Type B pancreatic cell (in vitro differentiated cells): ENCODE measurements around the gene EML3. TPM values are rescaled to one million over a fixed set of nuclear protein-coding genes. Genes with fewer than 3 reads are reported as not detected.

Experiments
- DNase-seq: peaks from one replicate; pipeline ENCODE4 v3.0.0; 2021; ENCODE audit warnings: mixed read lengths; ENCODE audit not compliant: unreplicated experiment; ENCODE audit errors: extremely low spot score
- H3K27ac Mint-ChIP-seq: 2 replicates; pipeline ENCODE4 v1.8.0; 2021; ENCODE audit warnings: mild to moderate bottlenecking, mixed read lengths
- H3K27me3 Mint-ChIP-seq: 2 replicates; pipeline ENCODE4 v1.8.0; 2021; ENCODE audit warnings: mixed read lengths
- H3K36me3 Mint-ChIP-seq: 2 replicates; pipeline ENCODE4 v1.8.0; 2021; ENCODE audit warnings: mixed read lengths
- H3K4me1 Mint-ChIP-seq: one replicate; pipeline ENCODE4 v1.8.0; 2021; ENCODE audit warnings: mixed read lengths; ENCODE audit not compliant: unreplicated experiment
- H3K4me3 Mint-ChIP-seq: 2 replicates; pipeline ENCODE4 v1.8.0; 2021; ENCODE audit warnings: mild to moderate bottlenecking, mixed read lengths
- H3K9me3 Mint-ChIP-seq: 2 replicates; pipeline ENCODE4 v1.8.0; 2021; ENCODE audit warnings: mixed read lengths
- total RNA-seq: library from RNA; stranded (reverse); gene quantifications from 2 replicates; pipeline ENCODE4 v1.2.1, GENCODE V29; 2021; ENCODE audit warnings: low replicate concordance
- TF ChIP-seq, protein P1 (sequence below): fragments of 200-600 bp; sonication (generic); conservative IDR thresholded peaks from 2 replicates; pipeline ENCODE4 v1.5.0; 2021; ENCODE audit warnings: antibody characterized with exemption, mild to moderate bottlenecking

EML3 gene
- total RNA-seq, 1 donor from 2014 or later, result 46.0 TPM

DNA sequence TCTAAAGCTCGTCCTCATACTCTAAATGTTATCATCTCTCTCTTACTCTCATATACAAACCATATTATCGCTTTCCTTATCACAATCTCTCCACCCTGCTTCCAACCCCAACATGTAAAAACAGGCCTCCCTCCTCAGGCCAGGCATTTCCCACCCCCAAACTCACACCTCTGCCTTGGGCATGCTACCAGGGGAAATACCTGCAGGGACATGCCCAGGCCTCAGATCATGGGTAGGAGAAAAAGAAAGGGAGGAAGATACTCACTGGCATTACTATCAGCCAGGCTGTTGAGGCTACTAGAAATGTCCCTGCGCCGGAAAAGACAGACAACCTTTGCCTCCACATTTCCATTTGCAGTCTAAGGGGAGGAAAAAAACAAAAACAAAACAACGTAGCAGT lies 12.7 kb downstream of the EML3 start:
- no peak for DNase-seq
- Mint-ChIP-seq H3K27me3 (peaks cover 3% of the 10 kb centered on the region), H3K4me3 (peak overlapping the region; percentile 94), H3K9me3 (no peaks in the 10 kb centered on the region), H3K36me3 (peaks cover 31% of the 10 kb centered on the region), H3K27ac (peak overlapping the region; percentile 100), H3K4me1 (peaks cover 42% of the 10 kb centered on the region)
- TF ChIP-seq, protein P1, sequence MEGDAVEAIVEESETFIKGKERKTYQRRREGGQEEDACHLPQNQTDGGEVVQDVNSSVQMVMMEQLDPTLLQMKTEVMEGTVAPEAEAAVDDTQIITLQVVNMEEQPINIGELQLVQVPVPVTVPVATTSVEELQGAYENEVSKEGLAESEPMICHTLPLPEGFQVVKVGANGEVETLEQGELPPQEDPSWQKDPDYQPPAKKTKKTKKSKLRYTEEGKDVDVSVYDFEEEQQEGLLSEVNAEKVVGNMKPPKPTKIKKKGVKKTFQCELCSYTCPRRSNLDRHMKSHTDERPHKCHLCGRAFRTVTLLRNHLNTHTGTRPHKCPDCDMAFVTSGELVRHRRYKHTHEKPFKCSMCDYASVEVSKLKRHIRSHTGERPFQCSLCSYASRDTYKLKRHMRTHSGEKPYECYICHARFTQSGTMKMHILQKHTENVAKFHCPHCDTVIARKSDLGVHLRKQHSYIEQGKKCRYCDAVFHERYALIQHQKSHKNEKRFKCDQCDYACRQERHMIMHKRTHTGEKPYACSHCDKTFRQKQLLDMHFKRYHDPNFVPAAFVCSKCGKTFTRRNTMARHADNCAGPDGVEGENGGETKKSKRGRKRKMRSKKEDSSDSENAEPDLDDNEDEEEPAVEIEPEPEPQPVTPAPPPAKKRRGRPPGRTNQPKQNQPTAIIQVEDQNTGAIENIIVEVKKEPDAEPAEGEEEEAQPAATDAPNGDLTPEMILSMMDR, result no peak

DNA sequence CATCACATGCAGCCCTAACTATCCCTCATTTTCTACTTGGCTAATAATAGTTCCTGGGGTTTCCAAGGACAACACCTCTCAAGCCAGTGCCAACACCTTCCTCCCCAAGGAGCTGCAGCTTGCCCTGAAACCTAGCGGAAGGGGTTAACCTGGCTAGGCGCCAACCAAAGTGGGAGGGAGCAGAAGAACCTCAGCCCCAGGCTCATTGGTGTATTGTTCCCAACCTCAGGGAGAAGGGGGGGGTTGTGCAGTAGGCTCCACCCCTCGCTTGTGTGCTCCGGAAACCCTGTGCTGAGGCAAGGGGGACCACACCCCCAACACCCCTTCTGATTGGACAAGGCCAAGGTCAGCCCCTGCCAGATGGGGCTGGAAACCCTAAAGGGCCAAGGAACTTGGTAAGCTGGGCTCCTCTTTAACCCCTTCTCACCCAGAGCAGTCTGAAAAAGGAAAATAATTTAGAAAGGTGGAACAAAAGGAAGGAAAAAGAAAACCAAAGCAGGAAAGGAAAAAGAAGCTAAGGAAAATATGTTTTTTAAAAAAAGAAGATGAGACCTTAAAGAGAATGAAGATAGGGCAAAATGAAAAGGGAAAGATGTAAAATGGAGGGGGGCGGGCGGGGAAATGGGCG lies 13.4 kb downstream of the EML3 start:
- Mint-ChIP-seq H3K36me3 (peaks cover 34% of the 10 kb centered on the region), H3K4me3 (peak overlapping the region; percentile 94), H3K4me1 (peaks cover 40% of the 10 kb centered on the region), H3K27me3 (peaks cover 3% of the 10 kb centered on the region), H3K27ac (peak overlapping the region; percentile 100), H3K9me3 (no peaks in the 10 kb centered on the region)
- TF ChIP-seq, protein P1, result no peak
- DNase-seq, result peak; percentile 90

DNA sequence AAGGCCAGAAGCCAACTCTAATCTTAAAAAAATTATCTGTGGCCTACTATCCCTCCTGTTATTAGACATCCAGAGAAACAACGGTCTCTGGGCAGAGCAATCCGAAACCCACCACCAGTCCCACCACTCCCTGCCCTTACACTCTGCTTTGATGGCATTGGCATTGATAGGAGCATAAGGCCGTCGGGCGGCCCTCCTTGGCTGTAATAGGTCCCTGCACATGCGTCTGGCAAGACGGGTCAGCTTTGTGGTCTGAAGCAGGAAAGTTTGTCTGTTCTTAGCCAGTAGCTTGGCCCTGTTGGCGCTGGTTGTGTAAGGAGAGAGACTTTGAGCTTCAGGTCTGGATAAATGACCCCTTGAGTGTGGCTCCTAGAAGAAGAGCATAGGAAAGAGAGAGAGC lies 17.5 kb downstream of the EML3 start:
- Mint-ChIP-seq H3K27ac (peak overlapping the region; percentile 68), H3K4me3 (no peak overlapping the region), H3K4me1 (peaks cover 38% of the 10 kb centered on the region), H3K27me3 (no peaks in the 10 kb centered on the region), H3K9me3 (no peaks in the 10 kb centered on the region), H3K36me3 (peaks cover 35% of the 10 kb centered on the region)
- TF ChIP-seq, protein P1, result no peak
- DNase-seq, result no peak

DNA sequence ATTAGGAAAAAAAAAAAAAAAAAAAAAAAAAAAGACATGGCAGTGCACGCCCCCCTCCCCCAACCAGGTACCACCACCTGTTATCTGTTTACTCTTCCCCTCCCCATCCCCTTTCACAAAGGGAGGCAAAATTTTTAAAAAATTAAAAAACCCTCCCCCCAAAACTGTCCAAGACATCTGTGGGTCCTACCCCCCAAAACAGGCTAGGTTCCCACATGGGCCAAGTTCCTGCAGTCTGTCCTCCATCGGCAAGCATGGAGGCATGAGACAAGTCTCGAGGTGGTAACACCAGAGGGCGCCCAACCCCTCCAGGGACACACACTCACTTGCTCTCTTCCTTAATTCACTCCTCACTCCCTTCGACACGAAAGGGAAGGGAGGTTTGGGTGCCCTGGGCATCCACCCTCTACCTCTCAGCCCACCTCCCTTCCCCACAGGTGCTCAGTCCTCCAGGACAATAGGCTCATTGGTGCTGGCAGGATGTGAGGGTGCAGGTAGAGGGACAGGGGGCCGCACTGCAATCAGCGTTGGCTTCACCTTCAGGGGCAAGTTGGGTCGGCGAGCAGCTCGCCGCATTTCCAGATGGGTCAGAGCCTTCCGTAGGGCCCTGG lies 19.0 kb downstream of the EML3 start:
- no peak for DNase-seq
- TF ChIP-seq, protein P1, result peak; percentile 71
- no peaks in the 10 kb centered on the region for H3K27me3 Mint-ChIP-seq
- H3K36me3 Mint-ChIP-seq, result peaks cover 19% of the 10 kb centered on the region
- H3K9me3 Mint-ChIP-seq, result no peaks in the 10 kb centered on the region
- H3K27ac Mint-ChIP-seq, result peak overlapping the region; percentile 88
- H3K4me3 Mint-ChIP-seq, result peak overlapping the region; percentile 85
- H3K4me1 Mint-ChIP-seq, result peaks cover 23% of the 10 kb centered on the region

DNA sequence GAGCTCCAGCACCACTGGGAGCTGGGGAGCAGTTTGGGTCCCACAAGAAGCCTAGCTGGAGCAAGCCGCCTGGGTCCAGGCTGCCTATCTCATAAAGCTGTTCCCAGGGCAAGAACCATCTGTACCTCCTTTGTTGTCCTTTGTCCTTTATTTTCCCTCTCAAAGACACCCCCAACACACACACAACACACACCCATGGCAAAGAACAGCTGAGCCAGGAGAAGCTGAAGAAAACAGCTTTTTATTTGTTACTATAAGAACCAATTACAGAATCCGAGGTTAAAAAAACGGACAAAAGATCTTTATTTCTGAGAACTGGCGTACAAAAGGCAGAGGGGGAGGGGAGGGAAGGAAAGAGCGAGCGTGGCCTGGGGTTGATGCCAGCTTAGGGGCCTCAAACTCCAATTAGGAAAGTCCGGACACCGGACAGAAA lies 19.6 kb downstream of the EML3 start:
- Mint-ChIP-seq H3K36me3 (peaks cover 14% of the 10 kb centered on the region), H3K4me3 (no peak overlapping the region), H3K27ac (no peak overlapping the region), H3K27me3 (no peaks in the 10 kb centered on the region), H3K4me1 (peaks cover 20% of the 10 kb centered on the region), H3K9me3 (no peaks in the 10 kb centered on the region)
- DNase-seq, result no peak
- TF ChIP-seq, protein P1, result no peak
